CD4-positive, alpha-beta T cell (primary cell): ENCODE data around the gene TYW3. TPM values are rescaled to one million over a fixed set of nuclear protein-coding genes. Genes with fewer than 3 reads are reported as not detected.

Experiments
- ATAC-seq: fragments of 200-7000 bp; cut with Tn5 transposase; one replicate; pipeline ENCODE4 v1.10.0; 2022; ENCODE audit warnings: mild to moderate bottlenecking; ENCODE audit not compliant: poor library complexity
- CTCF ChIA-PET: fragments of 350-600 bp; sonication (Branson Sonifier 250); formaldehyde crosslinking; loops from one replicate; lab custom pipeline; 2021; ENCODE audit warnings: antibody characterized with exemption, inconsistent platforms; lab: Charles Lee
- POLR2A ChIA-PET: fragments of 350-600 bp; sonication (Branson Sonifier 250); formaldehyde crosslinking; loops from one replicate; lab custom pipeline; 2021; ENCODE audit warnings: antibody characterized with exemption, inconsistent platforms; lab: Charles Lee
- DNase-seq, 14 experiments: peaks; one replicate each; pipeline ENCODE4 v3.0.0-alpha.2; 2013 to 2020; ENCODE audit warnings: mixed read lengths in 2 of 14
- H3K27ac ChIP-seq, 2 donors: one replicate each; pipeline versions ENCODE4 v1.5.1 to v1.7.0; 2013; ENCODE audit warnings: low read length in 2 of 2, low read depth in 1 of 2, mild to moderate bottlenecking in 1 of 2
- H3K27me3 ChIP-seq, 2 experiments: 1 replicate in 1 of 2; 2 replicates in 1 of 2; pipeline versions ENCODE4 v1.6.1 to v1.7.0; 2013; ENCODE audit warnings: low read length in 2 of 2, control low read depth in 1 of 2, mild to moderate bottlenecking in 1 of 2, moderate library complexity in 1 of 2; ENCODE audit not compliant: insufficient read depth in 2 of 2, control insufficient read depth in 1 of 2
- H3K36me3 ChIP-seq: one replicate; pipeline ENCODE4 v1.6.1; 2013; ENCODE audit warnings: low read length, control low read depth; ENCODE audit not compliant: insufficient read depth
- H3K4me1 ChIP-seq: one replicate; pipeline ENCODE4 v1.6.1; 2013; ENCODE audit warnings: low read length, control low read depth; ENCODE audit not compliant: insufficient read depth
- H3K4me3 ChIP-seq: one replicate; pipeline ENCODE4 v1.5.1; 2013; ENCODE audit warnings: mild to moderate bottlenecking, low read length, moderate library complexity
- H3K9me3 ChIP-seq, 2 experiments: 1 replicate in 1 of 2; 2 replicates in 1 of 2; pipeline versions ENCODE4 v1.6.1 to v1.7.0; 2013; ENCODE audit warnings: low read length in 2 of 2, mild to moderate bottlenecking in 2 of 2, control low read depth in 1 of 2, moderate library complexity in 1 of 2; ENCODE audit not compliant: control insufficient read depth in 1 of 2, insufficient read depth in 1 of 2
- H3K27ac Mint-ChIP-seq: one replicate; pipeline ENCODE4 v1.8.0; 2020; ENCODE audit warnings: mixed read lengths
- H3K27me3 Mint-ChIP-seq: one replicate; pipeline ENCODE4 v1.8.0; 2021; ENCODE audit warnings: mixed read lengths
- H3K36me3 Mint-ChIP-seq: one replicate; pipeline ENCODE4 v1.8.0; 2021; ENCODE audit warnings: low read depth, mixed read lengths
- H3K4me1 Mint-ChIP-seq: one replicate; pipeline ENCODE4 v1.8.0; 2021; ENCODE audit warnings: low read depth, mixed read lengths
- H3K4me3 Mint-ChIP-seq: one replicate; pipeline ENCODE4 v1.8.0; 2020; ENCODE audit warnings: mild to moderate bottlenecking, mixed read lengths
- H3K9me3 Mint-ChIP-seq: one replicate; pipeline ENCODE4 v1.8.0; 2020; ENCODE audit warnings: mixed read lengths
- CTCF ChIP-seq: fragments of 200-600 bp; IDR thresholded peaks from one replicate; pipeline ENCODE4 v1.8.0; 2022; ENCODE audit warnings: antibody characterized with exemption, mild to moderate bottlenecking
- intact Hi-C, 2 experiments: fragments of 100-400 bp; cut with DNase I in 1 of 2; cut with micrococcal nuclease in 1 of 2; formaldehyde crosslinking; loops; one replicate each; pipeline versions ENCODE4 v1.15.1 to v1.9.0; 2023 to 2025; cut with DNase I, micrococcal nuclease
- total RNA-seq, 174 experiments: library from RNA in 2 of 174; stranded (reverse) in 2 of 174; gene quantifications; one replicate each; pipeline ENCODE4 v1.2.3 and lab custom pipeline; 2021 to 2026

The TYW3 gene
- total RNA-seq, 2 experiments from 2014 or later = 9.9 to 10.1 TPM

GRCh38 chr1:74699331-74699730 is 33.6 kb upstream of the TYW3 start:
- H3K27ac Mint-ChIP-seq = no peak overlapping the region
- H3K4me1 ChIP-seq = no peaks in the 10 kb centered on the region
- H3K27ac ChIP-seq = no peak overlapping the region
- no peaks in the 10 kb centered on the region for H3K9me3 ChIP-seq
- peaks cover 23% of the 10 kb centered on the region for H3K36me3 Mint-ChIP-seq
- H3K27me3 Mint-ChIP-seq = no peaks in the 10 kb centered on the region
- no peak overlapping the region for H3K4me3 ChIP-seq
- no peak for TF ChIP-seq CTCF
- ATAC-seq (no peak), DNase-seq (no peak)
- H3K4me1 Mint-ChIP-seq = no peaks in the 10 kb centered on the region
- no peak overlapping the region for H3K4me3 Mint-ChIP-seq
- H3K9me3 Mint-ChIP-seq = no peaks in the 10 kb centered on the region
- POLR2A ChIA-PET = no interaction called here
- CTCF ChIA-PET = interaction anchor here (1.2 kb wide), 1 partner anchor 10 kb away, joined by 3 read pairs; no protein-coding TSS in a partner anchor
- intact Hi-C loops = no loop called here
- H3K27me3 ChIP-seq = no peaks in the 10 kb centered on the region
- peaks cover 15% of the 10 kb centered on the region for H3K36me3 ChIP-seq

- H3K9me3 Mint-ChIP-seq = no peaks in the 10 kb centered on the region
- CTCF ChIA-PET = no interaction called here
- POLR2A ChIA-PET = no interaction called here
Measured at GRCh38 chr1:74703386-74704182, 29.4 kb upstream of the TYW3 start.

GRCh38 chr1:74712881-74713280 is 20.1 kb upstream of the TYW3 start:
- peaks cover 60% of the 10 kb centered on the region for H3K36me3 Mint-ChIP-seq
- intact Hi-C loops = no loop called here

More at GRCh38 chr1:74703386-74704182, 29.4 kb upstream of the TYW3 start:
- Mint-ChIP-seq H3K4me3 (no peak overlapping the region), H3K27me3 (no peaks in the 10 kb centered on the region), H3K4me1 (no peaks in the 10 kb centered on the region), H3K27ac (no peak overlapping the region), H3K36me3 (peaks cover 63% of the 10 kb centered on the region)
- H3K4me1 ChIP-seq = no peaks in the 10 kb centered on the region
- H3K9me3 ChIP-seq = no peaks in the 10 kb centered on the region
- intact Hi-C loops = no loop called here
- H3K27me3 ChIP-seq = no peaks in the 10 kb centered on the region
- H3K27ac ChIP-seq = no peak overlapping the region
- peaks cover 49% of the 10 kb centered on the region for H3K36me3 ChIP-seq
- no peak for DNase-seq
- H3K4me3 ChIP-seq = no peak overlapping the region
- ATAC-seq = no peak
- TF ChIP-seq CTCF = no peak

More at GRCh38 chr1:74712881-74713280, 20.1 kb upstream of the TYW3 start:
- no peak overlapping the region for H3K27ac Mint-ChIP-seq
- ATAC-seq (no peak), DNase-seq (no peak)
- Histone ChIP-seq H3K4me1 (no peaks in the 10 kb centered on the region), H3K36me3 (peaks cover 77% of the 10 kb centered on the region), H3K27ac (no peak overlapping the region), H3K4me3 (no peak overlapping the region), H3K9me3 (no peaks in the 10 kb centered on the region), H3K27me3 (no peaks in the 10 kb centered on the region)
- no peaks in the 10 kb centered on the region for H3K4me1 Mint-ChIP-seq
- no peak overlapping the region for H3K4me3 Mint-ChIP-seq
- no peaks in the 10 kb centered on the region for H3K9me3 Mint-ChIP-seq
- H3K27me3 Mint-ChIP-seq = no peaks in the 10 kb centered on the region
- no peak for TF ChIP-seq CTCF
- ChIA-PET POLR2A (no interaction called here), CTCF (interaction anchor here (0.7 kb wide), 1 partner anchor 23 kb away, joined by 3 read pairs; no protein-coding TSS in a partner anchor)
